BLaER1 (cell line): ENCODE data around the gene ZMYND19.

Experiments used
- H3K27ac ChIP-seq: shearing (Covaris generic); formaldehyde crosslinking; 2 replicates; pipeline ENCODE4 v1.8.1; 2022
- H3K27me3 ChIP-seq: shearing (Covaris generic); formaldehyde crosslinking; 2 replicates; pipeline ENCODE4 v1.8.1; 2022
- H3K36me3 ChIP-seq: shearing (Covaris generic); formaldehyde crosslinking; 2 replicates; pipeline ENCODE4 v1.8.1; 2022
- H3K4me1 ChIP-seq: shearing (Covaris generic); formaldehyde crosslinking; 2 replicates; pipeline ENCODE4 v1.8.1; 2022
- H3K4me2 ChIP-seq: shearing (Covaris generic); formaldehyde crosslinking; 2 replicates; pipeline ENCODE4 v1.8.1; 2022
- H3K4me3 ChIP-seq: shearing (Covaris generic); formaldehyde crosslinking; 2 replicates; pipeline ENCODE4 v1.8.1; 2022
- H3K9ac ChIP-seq: shearing (Covaris generic); formaldehyde crosslinking; 2 replicates; pipeline ENCODE4 v1.8.1; 2022
- H3K9me3 ChIP-seq: shearing (Covaris generic); formaldehyde crosslinking; 2 replicates; pipeline ENCODE4 v1.8.1; 2022
- H4K20me1 ChIP-seq: shearing (Covaris generic); formaldehyde crosslinking; 2 replicates; pipeline ENCODE4 v1.8.1; 2022
- Cebpa-rat ChIP-seq: shearing (Covaris generic); IDR thresholded peaks from 2 replicates; pipeline ENCODE4 v1.8.1; 2022

ZMYND19 gene

GRCh38 chr9:137590123-137590468 lies 216 bp downstream of the ZMYND19 start:
- Histone ChIP-seq H4K20me1 (peaks cover 47% of the 10 kb centered on the region), H3K4me3 (peak overlapping the region; percentile 88), H3K27ac (peak overlapping the region; percentile 87), H3K9ac (peak overlapping the region; percentile 95), H3K4me2 (peak overlapping the region; percentile 92), H3K27me3 (no peaks in the 10 kb centered on the region), H3K4me1 (peaks cover 28% of the 10 kb centered on the region), H3K9me3 (no peaks in the 10 kb centered on the region), H3K36me3 (peaks cover 40% of the 10 kb centered on the region)
- TF ChIP-seq Cebpa-rat: no peak

DNA sequence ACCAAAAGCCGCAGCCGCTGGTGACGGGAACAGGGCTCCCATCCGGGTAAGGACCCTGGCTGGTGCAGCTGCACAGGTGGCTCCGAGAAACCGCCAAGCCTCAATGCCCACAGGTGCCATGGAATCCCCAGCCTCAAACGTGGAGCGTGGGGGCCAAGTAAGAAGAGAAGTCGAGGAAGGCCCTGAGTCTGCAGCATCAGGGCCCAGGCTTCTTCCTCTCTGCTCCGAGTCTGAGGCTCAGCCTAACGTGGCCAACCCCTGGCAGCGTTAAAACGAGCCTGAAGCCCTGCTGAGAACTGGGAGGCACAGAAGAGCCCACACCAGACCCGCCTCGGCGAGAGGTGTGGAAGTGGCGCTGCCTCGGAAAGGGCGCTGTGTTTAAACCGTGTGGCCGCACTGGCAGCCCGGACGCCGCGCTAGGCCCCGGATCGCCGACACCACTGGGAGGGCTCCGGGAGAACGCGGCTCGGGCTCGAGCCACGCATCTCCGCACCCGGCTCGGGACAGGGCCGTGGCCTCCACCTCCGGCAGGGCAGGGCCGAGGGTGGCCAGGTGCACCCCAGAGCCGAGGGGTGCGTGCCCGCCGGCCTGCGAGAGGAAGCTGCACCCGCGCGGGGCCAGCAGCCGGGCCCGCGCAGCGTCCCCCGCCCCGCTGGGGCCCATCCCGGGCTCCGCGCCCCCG lies 730 bp downstream of the ZMYND19 start:
- H3K4me2 ChIP-seq: peak overlapping the region; percentile 92
- no peak for TF ChIP-seq Cebpa-rat
- no peaks in the 10 kb centered on the region for H3K9me3 ChIP-seq
- H4K20me1 ChIP-seq: peaks cover 52% of the 10 kb centered on the region
- H3K4me1 ChIP-seq: peaks cover 28% of the 10 kb centered on the region
- H3K27me3 ChIP-seq: no peaks in the 10 kb centered on the region
- H3K36me3 ChIP-seq: peaks cover 45% of the 10 kb centered on the region
- peak overlapping the region; percentile 88 for H3K4me3 ChIP-seq
- H3K9ac ChIP-seq: peak overlapping the region; percentile 95
- H3K27ac ChIP-seq: peak overlapping the region; percentile 87

GRCh38 chr9:137588891-137589290 lies 1.4 kb downstream of the ZMYND19 start:
- peak overlapping the region; percentile 88 for H3K4me3 ChIP-seq
- peaks cover 28% of the 10 kb centered on the region for H3K4me1 ChIP-seq
- H3K9me3 ChIP-seq: no peaks in the 10 kb centered on the region
- H3K4me2 ChIP-seq: peak overlapping the region; percentile 92
- H3K9ac ChIP-seq: peak overlapping the region; percentile 95
- no peaks in the 10 kb centered on the region for H3K27me3 ChIP-seq
- no peak for TF ChIP-seq Cebpa-rat
- peaks cover 52% of the 10 kb centered on the region for H3K36me3 ChIP-seq
- H4K20me1 ChIP-seq: peaks cover 59% of the 10 kb centered on the region
- no peak overlapping the region for H3K27ac ChIP-seq

DNA sequence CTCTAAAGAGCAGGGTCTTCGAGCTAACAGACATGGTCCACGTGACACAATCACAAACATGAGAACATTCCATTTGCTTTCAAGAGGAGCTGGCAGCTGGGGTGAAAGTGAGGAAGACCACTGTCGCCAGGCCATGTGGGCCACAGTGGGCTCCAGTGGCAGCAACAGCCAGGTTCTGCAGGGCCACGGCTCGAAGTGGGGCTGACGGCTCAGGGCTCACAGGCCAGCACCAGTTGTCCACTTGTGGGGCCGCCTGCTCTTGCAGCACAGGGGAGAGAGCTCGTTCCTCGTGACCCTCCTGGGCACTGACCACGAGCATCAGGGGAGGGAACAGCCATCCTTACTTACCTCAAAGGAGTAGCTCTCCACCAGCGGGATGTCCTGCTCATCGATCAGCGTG lies 2.0 kb downstream of the ZMYND19 start:
- H3K27ac ChIP-seq: no peak overlapping the region
- H3K4me3 ChIP-seq: no peak overlapping the region
- H3K36me3 ChIP-seq: peaks cover 58% of the 10 kb centered on the region
- H3K4me2 ChIP-seq: peak overlapping the region; percentile 92
- H3K4me1 ChIP-seq: peaks cover 28% of the 10 kb centered on the region
- H3K27me3 ChIP-seq: no peaks in the 10 kb centered on the region
- peak overlapping the region; percentile 95 for H3K9ac ChIP-seq
- H4K20me1 ChIP-seq: peaks cover 64% of the 10 kb centered on the region
- no peak for TF ChIP-seq Cebpa-rat
- H3K9me3 ChIP-seq: no peaks in the 10 kb centered on the region

- Histone ChIP-seq H4K20me1 (peaks cover 79% of the 10 kb centered on the region), H3K27ac (no peak overlapping the region), H3K4me3 (no peak overlapping the region), H3K9me3 (no peaks in the 10 kb centered on the region), H3K36me3 (peaks cover 72% of the 10 kb centered on the region), H3K4me1 (peaks cover 27% of the 10 kb centered on the region), H3K9ac (0 out of 2 replicates have a peak overlapping the region, but pooled peaks have one; percentile 19), H3K4me2 (no peak overlapping the region), H3K27me3 (no peaks in the 10 kb centered on the region)
- no peak for TF ChIP-seq Cebpa-rat
Measured at GRCh38 chr9:137586854-137587253, 3.5 kb downstream of the ZMYND19 start.

GRCh38 chr9:137583957-137584356 lies 6.4 kb downstream of the ZMYND19 start:
- Histone ChIP-seq H3K27ac (no peak overlapping the region), H3K36me3 (peaks cover 91% of the 10 kb centered on the region)

GRCh38 chr9:137583347-137583746 lies 7.0 kb downstream of the ZMYND19 start:
- Histone ChIP-seq H3K27ac (no peak overlapping the region), H3K27me3 (no peaks in the 10 kb centered on the region), H3K9ac (peak overlapping the region; percentile 45; the same call in 1 of the 2 replicates), H3K4me3 (no peak overlapping the region), H3K4me1 (peaks cover 10% of the 10 kb centered on the region), H3K4me2 (no peak overlapping the region), H3K9me3 (no peaks in the 10 kb centered on the region), H3K36me3 (peaks cover 85% of the 10 kb centered on the region), H4K20me1 (peaks cover 83% of the 10 kb centered on the region)
- TF ChIP-seq Cebpa-rat: no peak

More at GRCh38 chr9:137583957-137584356, 6.4 kb downstream of the ZMYND19 start:
- no peak overlapping the region for H3K4me3 ChIP-seq
- peaks cover 15% of the 10 kb centered on the region for H3K4me1 ChIP-seq
- peaks cover 89% of the 10 kb centered on the region for H4K20me1 ChIP-seq
- no peak for TF ChIP-seq Cebpa-rat
- H3K9me3 ChIP-seq: no peaks in the 10 kb centered on the region
- H3K4me2 ChIP-seq: no peak overlapping the region
- 0 out of 2 replicates have a peak overlapping the region, but pooled peaks have one; percentile 45 for H3K9ac ChIP-seq
- H3K27me3 ChIP-seq: no peaks in the 10 kb centered on the region

DNA sequence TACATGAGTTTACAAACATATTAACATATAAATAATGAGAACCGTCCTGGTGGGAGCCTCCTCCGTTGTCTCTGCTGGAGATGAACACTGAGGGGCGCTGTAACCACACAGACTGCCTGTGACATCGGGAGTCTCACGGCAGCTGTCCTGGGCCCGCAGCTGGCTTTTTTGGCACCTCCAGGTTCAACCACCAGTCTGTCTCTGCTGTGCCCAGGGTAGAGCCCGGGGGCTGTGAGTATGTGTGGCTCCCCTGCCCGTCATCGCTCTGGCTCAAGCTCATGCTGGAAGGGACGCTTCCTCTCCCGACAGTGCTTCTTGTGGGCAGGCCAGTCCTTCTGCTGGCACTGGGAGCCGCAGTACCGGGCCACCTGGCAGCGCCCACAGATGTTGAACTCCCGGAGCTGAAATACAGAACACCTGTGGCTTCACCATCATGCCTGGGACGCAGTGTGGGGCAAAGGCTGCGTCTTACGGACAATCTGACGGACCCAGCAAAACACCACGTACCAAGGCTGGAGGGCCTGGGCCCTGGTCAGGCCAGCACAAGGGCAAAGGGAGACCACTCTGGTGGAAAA lies 7.9 kb downstream of the ZMYND19 start:
- Histone ChIP-seq H4K20me1 (peaks cover 81% of the 10 kb centered on the region), H3K9me3 (no peaks in the 10 kb centered on the region), H3K9ac (no peak overlapping the region), H3K4me2 (no peak overlapping the region), H3K27ac (no peak overlapping the region), H3K36me3 (peaks cover 75% of the 10 kb centered on the region), H3K4me3 (no peak overlapping the region), H3K27me3 (no peaks in the 10 kb centered on the region), H3K4me1 (peaks cover 13% of the 10 kb centered on the region)
- TF ChIP-seq Cebpa-rat: no peak

DNA sequence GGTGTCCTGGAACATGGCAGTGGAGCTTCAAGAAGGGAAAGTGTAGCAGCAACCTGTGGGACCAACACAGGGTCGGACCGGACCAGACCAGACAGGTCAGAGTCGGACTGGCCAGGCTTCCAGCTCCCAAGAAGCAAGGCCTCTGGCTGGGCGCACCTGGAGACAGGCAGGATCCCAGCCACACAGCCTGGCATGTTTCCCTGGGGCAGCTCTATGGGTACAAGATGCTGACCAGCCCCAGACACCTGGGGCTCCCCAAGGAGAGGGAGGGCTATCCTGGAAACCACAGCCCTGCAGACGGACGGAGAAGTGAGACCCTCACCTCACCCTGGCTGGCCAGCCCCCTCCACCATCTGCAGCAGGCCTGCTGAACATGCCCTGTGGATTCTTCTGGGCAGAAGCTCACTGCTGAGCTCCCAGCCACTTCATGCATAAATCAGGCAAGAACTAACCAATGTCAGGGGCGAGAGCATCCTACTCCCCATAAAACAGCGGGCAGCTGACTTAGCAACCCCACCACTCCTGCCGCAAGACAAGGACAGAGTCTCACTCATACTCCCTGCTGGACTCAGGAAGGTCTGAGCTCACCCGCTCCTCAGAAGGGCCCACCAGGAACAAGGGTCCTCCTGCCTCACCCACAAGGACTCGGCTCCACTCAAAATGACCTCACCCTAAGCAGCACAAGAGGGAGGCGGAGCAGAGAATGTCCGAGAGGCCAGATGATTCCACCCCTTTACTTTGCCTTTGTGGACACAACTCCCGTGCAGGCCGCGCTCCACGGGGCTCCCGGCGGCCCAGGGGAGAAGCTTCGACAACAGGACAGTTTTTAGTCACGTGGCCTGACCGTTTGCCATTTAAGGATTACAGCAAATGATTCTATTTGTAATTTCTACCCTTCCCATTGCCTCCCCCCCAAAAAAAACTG lies 8.7 kb downstream of the ZMYND19 start:
- TF ChIP-seq Cebpa-rat: no peak
- peaks cover 81% of the 10 kb centered on the region for H4K20me1 ChIP-seq
- H3K9me3 ChIP-seq: no peaks in the 10 kb centered on the region
- H3K4me2 ChIP-seq: no peak overlapping the region
- peaks cover 20% of the 10 kb centered on the region for H3K4me1 ChIP-seq
- no peak overlapping the region for H3K4me3 ChIP-seq
- peaks cover 74% of the 10 kb centered on the region for H3K36me3 ChIP-seq
- H3K27ac ChIP-seq: no peak overlapping the region
- H3K9ac ChIP-seq: 0 out of 2 replicates have a peak overlapping the region, but pooled peaks have one; percentile 29
- H3K27me3 ChIP-seq: no peaks in the 10 kb centered on the region
